T-helper 22 cell (primary cell): ENCODE results near the gene MBNL1.

Experiments
- DNase-seq: peaks from one replicate; pipeline ENCODE4 v3.0.0-alpha.2; 2020; ENCODE audit warnings: low read depth

The MBNL1 gene

GRCh38 chr3:152447511-152447910 lies 178.8 kb downstream of the MBNL1 start:
- DNase-seq = peak; percentile 9

DNA sequence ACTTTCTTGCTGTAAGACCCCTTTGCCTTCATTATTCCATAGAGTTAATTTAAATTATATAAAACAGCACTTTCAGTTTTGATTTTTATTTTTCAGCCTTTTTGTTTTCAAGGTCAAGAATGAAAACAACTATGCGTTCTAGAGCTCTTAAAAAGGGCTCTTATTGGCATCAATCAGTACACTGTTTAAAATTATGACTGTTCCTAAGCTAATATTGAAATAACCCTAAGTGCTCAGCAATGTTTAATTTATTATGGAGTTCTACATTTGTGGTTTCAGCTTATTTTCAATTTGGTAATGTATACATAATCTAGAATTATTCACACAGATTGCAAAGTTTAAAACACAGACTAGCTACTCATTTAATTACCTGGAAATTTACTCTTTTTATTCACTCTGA lies 179.4 kb downstream of the MBNL1 start:
- DNase-seq = no peak

DNA sequence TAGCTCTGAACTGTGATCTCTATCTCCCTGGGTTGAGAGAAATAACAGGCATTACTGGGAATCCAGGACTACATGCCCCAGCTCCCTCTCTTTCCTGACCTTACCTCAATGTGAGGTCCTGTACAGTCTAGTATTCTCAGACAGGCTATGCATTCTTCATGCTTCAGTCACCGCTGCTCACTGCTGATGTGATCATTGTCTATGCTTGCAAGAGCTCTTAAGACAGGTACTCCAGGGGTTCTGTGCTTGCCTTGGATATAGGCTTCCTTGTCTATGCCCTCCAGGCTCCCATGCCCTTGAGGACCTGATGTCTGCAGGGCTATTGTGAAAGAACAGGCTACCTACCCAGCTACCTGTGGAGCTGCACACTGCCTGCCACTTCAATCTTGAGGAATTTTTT lies 183.6 kb downstream of the MBNL1 start:
- DNase-seq = no peak

GRCh38 chr3:152454076-152454875 lies 185.5 kb downstream of the MBNL1 start:
- DNase-seq = no peak

- DNase-seq = no peak
Measured at GRCh38 chr3:152455989-152456388, 187.3 kb downstream of the MBNL1 start.

DNA sequence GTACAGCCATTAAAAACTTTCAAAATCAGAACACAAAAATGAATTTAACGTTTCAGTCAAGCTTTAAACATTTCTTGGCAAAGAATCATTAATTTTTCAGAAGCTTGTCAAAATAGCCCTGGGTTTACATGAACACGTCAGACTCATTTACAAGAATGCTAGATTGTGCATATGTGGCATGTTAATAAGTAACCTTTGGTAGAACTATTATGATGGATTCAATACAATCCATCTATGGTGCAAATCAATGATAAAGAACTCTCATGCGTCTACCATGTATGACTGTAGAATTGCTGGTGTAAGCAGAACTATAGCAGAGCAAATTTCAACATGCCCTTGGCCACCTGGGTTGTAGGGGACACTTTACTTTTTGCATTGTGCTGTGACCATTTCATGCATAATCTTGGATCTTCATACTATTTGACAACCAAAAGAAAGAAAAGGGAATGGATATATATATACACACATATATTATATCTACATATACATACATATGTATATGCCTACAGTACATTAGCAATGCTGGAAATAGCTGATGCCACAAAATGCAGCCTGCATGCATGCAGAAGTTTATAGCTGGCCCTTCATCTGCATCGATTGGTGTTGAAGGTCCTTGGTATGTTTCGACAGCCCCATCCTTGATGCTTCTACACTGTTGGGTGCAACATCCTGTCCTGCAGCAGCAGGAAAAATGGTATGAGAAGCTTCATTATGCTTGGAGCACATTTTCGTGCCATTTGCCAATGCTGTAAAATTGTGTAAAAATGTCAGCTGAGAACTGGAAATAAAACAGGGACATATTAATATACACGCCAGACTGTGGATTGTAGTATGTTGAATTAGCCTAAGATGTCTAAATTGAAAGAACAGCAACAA lies 189.0 kb downstream of the MBNL1 start:
- DNase-seq = no peak

DNA sequence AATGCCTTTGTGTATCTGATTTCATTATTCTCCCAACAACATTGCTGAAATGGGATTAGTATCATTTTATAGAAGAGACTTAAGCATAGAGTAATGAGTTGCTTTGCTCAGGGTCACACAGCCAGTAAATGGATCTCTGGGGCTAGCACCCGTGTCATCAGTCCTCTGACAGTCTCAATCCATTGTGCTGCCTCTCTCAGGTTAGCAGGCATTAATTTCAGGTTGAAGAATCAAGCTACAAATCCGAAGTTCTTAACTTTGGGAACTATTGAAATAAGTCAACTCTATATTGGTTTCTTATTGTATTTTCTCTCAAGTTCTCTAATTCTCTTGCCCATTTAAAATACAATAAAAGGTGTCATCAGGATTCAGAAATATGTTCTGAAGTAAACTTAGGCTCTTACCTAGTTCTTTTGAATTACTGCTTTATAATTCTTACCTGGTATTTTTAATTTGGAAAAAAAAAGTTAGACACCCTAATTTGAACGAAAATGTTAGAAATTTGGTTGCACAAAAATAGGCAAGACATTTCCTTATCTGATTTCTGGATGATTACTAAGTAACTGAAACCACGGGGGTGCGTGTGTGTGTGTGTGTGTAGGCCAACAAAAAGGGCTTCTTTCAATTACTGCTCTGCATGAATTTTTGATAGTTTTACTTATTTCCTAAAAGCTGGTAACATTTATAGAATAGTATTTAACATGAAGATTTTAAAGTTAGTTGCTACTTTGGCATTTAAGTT lies 189.8 kb downstream of the MBNL1 start:
- no peak for DNase-seq

- no peak for DNase-seq
Measured at GRCh38 chr3:152459118-152459515, 190.4 kb downstream of the MBNL1 start.

DNA sequence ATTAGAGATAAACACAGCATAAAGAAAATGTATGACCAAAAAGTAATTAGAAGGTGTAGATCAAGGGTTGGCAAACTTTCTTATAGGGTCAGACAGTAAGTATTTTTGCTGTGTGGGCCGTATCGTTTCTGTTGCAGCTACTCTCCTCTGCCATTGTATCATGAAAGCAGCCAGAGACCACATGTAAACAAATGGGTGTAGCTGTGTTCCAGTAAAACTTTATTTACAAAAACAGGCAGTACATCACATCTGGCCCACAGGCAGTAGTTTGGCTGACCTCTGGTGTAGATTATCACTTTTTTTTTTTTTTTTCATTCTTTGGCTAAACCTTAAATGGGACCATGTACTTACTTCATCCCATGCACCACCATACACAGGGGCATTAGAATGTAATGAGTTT lies 190.8 kb downstream of the MBNL1 start:
- DNase-seq = no peak

DNA sequence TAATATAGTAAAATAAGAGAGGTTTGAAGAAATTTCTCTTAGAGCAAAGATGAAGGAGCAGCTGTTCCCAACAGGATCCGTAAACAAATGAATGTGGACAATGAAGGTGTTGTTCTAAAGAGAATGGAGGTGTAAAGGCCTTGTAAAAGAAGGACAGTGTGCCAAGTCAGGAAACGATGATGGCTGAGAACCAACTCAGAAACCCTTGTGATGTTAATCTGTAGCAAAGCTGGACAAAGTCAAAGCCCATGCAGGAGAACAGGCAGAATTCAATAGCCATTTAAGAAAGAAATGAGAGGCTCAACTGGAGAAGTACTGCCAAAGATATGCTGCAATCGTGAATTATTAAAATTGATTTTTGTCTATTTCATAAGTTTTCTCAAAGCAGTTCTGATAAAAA lies 192.2 kb downstream of the MBNL1 start:
- DNase-seq = no peak

GRCh38 chr3:152461460-152461859 lies 192.7 kb downstream of the MBNL1 start:
- no peak for DNase-seq

- no peak for DNase-seq
Measured at GRCh38 chr3:152466784-152467183, 198.1 kb downstream of the MBNL1 start.

DNA sequence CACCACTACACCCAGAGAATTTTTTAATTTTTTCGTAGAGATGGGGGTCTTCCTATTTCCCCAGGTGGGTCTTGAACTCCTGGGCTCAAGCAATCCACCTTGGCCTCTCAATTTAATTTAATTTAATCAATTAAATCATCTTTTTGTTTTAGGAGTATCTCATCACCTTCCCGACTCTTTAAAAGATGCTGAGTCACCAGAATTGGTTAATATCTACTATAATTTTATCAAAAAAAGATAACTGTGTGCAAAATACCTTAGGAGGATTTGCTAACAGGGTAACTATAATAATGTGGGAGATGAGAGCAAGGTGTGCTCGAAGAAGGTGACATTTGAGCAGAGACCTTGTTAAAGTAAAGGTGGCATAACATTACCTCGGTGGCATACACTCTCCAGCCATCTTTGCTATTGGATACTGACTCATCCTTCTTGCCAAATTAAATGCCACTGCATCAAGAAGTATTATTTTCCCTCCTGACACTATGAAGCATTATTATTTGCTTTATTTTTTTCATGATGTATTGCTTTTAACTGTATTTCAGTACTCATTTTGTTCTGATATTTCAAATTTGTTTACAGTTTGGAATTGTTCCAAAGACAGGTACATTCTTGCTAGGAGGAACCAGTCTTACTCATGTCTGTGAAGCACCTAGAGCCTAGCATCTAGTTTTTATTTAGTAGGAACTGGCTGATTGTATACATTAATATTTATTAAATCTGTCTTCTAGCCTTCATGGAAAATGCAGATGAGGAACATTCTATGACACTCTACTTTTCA lies 200.7 kb downstream of the MBNL1 start:
- DNase-seq = no peak

- no peak for DNase-seq
Measured at GRCh38 chr3:152470095-152470494, 201.4 kb downstream of the MBNL1 start.

GRCh38 chr3:152470893-152471292 lies 202.2 kb downstream of the MBNL1 start:
- no peak for DNase-seq

GRCh38 chr3:152471814-152472671 lies 203.3 kb downstream of the MBNL1 start:
- DNase-seq = peak; percentile 29

GRCh38 chr3:152472672-152472954 lies 203.9 kb downstream of the MBNL1 start:
- DNase-seq = no peak

GRCh38 chr3:152474585-152474984 lies 205.9 kb downstream of the MBNL1 start:
- DNase-seq = no peak

GRCh38 chr3:152477422-152477821 lies 208.7 kb downstream of the MBNL1 start:
- DNase-seq = no peak

- DNase-seq = no peak
Measured at GRCh38 chr3:152480282-152480953, 211.7 kb downstream of the MBNL1 start.
